D721Med (cell line): ENCODE measurements around the gene BFAR.
A peak's percentile ranks its signal among the peaks of the same experiment; 100 is the strongest.

Experiments
- DNase-seq: peaks from one replicate; pipeline ENCODE4 v3.0.0; 2011; ENCODE audit warnings: low spot score; ENCODE audit not compliant: insufficient read length
- FAIRE-seq: peaks from 2 replicates; lab custom pipeline; 2011; peaks lifted over from hg19 to GRCh38; lab: Jason Lieb, UNC
- TF ChIP-seq, protein P1 (sequence below): IDR thresholded peaks from 2 replicates; pipeline ENCODE4 v1.5.1; 2012; ENCODE audit warnings: mild to moderate bottlenecking, control low read depth; ENCODE audit not compliant: insufficient read depth; ENCODE audit errors: missing control alignments

BFAR gene, protein sequence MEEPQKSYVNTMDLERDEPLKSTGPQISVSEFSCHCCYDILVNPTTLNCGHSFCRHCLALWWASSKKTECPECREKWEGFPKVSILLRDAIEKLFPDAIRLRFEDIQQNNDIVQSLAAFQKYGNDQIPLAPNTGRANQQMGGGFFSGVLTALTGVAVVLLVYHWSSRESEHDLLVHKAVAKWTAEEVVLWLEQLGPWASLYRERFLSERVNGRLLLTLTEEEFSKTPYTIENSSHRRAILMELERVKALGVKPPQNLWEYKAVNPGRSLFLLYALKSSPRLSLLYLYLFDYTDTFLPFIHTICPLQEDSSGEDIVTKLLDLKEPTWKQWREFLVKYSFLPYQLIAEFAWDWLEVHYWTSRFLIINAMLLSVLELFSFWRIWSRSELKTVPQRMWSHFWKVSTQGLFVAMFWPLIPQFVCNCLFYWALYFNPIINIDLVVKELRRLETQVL

DNA sequence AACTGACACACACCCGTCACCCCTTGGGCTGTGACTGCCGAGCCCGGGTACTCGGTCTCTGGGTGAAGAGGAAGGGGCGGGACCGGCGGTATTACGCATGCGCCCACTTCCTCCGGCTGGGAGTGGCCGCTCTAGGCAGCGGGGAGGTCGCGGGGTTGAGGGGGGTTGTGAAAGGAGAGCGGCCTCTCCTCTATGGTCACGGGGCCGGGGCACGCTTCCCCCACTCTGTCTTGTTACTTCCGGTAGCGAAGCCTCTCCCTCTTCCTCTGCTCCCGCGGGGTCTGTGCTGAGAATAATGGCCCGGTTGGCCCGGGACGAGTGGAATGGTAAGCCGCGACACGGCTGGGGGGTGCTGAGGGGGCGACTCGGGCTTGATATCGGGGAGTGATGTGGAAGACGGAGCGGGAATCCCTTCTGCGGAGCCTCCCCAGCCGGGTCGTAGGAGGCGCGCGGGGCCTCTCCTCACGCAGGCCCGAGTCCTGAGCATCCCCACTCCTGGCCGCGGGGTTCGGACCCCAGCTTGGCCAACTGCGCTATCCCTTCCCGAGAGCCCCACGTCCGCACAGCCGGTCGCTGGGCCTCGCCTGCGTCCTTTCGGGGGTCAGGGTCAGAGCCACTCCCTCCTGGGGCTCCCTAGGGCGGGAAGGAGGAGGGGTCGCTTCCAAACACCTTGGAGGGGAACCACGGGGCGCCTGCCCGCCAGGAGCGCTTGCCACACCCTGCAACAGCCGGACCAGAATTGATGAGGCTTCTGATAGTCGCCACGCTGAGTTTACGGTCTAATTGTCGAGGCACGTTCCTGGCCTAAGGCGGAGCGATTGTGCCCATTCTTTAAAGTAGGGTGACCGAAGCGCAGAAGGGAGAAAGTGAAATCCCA lies at the start of gene BFAR:
Gene BFAR, plus strand, starts transcription at position 259 of the 877 bp plus-strand sequence. CDS start 11,396 bp downstream, outside the sequence.
- peak; percentile 76 for DNase-seq
- TF ChIP-seq, protein P1, sequence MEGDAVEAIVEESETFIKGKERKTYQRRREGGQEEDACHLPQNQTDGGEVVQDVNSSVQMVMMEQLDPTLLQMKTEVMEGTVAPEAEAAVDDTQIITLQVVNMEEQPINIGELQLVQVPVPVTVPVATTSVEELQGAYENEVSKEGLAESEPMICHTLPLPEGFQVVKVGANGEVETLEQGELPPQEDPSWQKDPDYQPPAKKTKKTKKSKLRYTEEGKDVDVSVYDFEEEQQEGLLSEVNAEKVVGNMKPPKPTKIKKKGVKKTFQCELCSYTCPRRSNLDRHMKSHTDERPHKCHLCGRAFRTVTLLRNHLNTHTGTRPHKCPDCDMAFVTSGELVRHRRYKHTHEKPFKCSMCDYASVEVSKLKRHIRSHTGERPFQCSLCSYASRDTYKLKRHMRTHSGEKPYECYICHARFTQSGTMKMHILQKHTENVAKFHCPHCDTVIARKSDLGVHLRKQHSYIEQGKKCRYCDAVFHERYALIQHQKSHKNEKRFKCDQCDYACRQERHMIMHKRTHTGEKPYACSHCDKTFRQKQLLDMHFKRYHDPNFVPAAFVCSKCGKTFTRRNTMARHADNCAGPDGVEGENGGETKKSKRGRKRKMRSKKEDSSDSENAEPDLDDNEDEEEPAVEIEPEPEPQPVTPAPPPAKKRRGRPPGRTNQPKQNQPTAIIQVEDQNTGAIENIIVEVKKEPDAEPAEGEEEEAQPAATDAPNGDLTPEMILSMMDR = no peak
- FAIRE-seq = no peak

DNA sequence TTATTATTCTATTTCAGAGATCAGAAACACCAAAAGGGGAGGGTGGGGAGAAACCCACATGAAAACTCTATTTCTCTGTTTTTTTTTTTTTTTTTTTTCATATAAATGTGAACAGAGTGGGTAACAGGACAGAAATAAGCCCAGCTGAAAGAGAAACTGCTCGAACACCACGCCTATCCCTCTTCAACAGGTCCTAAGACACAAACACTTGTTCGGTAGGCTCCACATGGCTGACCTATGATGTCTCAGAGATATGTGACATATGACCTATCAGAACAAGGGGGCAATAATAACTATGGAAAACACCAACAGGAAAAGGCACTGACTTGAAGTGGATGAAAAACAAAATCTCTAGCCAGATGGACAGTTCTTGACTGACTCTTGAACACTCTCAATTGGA lies 47.5 kb upstream of the BFAR start:
- no peak for DNase-seq
- TF ChIP-seq, protein P1 = no peak
- no peak for FAIRE-seq

DNA sequence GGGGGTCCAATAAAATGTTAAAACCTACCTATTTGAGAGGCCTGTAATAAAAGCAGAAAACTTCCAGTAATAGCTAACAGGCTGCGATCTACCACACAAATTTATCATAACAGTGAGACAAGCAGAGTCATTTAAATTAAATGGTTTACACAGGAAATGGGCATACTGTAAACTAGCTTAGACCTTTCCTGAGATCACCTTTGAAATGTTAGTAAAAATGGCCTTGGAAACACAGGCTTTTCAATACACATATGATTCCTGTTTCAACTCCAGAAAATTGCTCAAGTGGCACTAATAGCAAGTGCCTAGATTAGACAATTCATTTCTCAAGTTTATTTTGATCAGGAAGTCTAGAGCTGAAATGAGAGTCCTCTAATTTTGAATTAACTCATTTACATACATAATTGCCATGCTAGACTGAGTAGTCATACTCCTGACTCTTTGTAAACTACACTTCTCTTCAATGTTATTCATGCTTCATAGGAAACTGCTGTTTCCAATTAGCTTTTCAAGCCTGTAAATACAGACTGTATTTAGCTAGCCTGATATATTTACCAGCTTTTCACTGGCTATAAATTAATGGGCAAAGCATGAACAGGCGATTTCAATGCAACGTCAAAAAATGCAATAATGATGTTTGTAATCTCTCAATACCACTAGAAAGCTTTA lies 46.0 kb upstream of the BFAR start:
- DNase-seq (no peak), FAIRE-seq (no peak)
- TF ChIP-seq, protein P1 = no peak

DNA sequence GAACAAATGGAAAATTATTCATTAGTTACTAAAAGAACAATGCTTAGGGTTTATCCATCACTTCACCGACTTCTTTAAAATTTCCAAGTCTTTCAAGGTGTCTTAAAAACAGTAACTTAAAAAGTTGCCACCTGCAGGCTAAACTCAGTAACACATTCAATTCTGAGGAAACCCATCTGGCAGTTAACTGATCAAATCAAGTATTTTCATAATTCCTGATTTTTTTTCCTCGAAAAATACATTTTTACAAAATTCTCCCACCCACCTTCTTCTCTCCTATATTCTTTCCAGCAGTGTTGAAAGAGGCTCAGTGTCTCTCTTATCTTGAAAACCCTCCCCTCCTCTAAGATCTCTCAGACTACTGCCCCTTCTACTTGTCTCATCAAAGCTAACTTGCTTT lies 32.6 kb upstream of the BFAR start:
- TF ChIP-seq, protein P1 = peak; percentile 17
- FAIRE-seq (no peak), DNase-seq (no peak)

DNA sequence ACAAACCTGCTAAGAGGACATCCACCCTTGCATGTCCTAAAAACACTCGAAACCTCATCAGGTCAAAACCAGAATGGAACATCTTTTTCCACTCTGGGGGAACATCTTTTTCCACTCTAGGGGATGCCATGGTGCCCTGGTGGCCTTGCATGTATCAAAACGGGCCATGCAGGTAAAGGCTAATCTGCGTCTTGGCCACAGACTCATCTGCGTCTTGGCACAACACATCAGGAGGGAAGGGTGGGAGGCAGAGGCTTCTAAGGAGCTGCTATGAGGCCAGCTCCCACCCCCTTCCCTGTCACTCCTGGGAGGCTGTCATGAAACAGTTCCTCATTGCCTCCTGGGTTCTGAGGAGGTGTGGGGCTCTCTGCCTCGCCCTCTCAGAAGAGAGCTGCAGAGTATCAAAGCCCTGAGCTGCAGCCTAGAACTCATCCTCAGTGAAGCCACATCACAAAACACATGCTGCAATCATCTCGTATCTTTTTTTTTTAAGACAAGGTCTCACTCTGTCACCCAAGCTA lies 30.2 kb upstream of the BFAR start:
- TF ChIP-seq, protein P1 = no peak
- FAIRE-seq (no peak), DNase-seq (no peak)

DNA sequence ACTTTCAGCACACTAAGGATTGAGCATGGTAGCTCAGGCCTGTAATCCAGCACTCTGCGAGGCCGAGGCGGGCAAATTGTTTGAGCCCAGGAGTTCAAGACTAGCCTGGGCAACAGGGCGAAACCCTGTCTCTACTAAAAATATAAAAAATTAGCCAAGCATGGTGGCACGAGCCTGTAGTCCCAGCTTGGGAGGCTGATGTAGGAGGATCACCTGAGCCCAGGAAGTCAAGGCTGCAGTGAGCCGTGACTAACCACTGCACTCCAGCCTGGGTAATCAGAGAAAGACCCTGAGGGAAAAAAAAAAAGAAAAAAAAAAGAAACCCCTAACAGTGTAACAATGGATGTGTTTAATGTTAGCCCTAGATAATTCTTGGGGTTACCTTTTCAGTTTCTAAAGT lies 26.6 kb upstream of the BFAR start:
- TF ChIP-seq, protein P1 = no peak
- FAIRE-seq = no peak
- DNase-seq = no peak
